T-helper 2 cell treated with Interferon-gamma antibody and Interleukin-4, amounts not matched to agents 100 ng/mL and 5 ng/mL, for 36 hours (primary cell): Measurements from ENCODE around the gene RNF214. TPM values are rescaled to one million over a fixed set of nuclear protein-coding genes. Genes with fewer than 3 reads are reported as not detected.
"Not testable (repeated sequence)": the region's sequence is repeated elsewhere in the genome, so short reads cannot be mapped to it uniquely, and the experiment has no call there.

Source experiments
- intact Hi-C: fragments of 100-400 bp; cut with micrococcal nuclease; formaldehyde crosslinking; loops from one replicate; pipeline ENCODE4 v1.15.1; 2023
- total RNA-seq: library from RNA; stranded (reverse); gene quantifications from 2 replicates; pipeline ENCODE4 v1.2.3, GENCODE V29; 2022

RNF214 gene
- total RNA-seq, result 21.5 and 23.6 TPM in 2 replicates

- intact Hi-C loops, result loop anchor here (1.0 to 5.0 kb wide), 5 partner anchors 87 to 575 kb away; partner anchors contain the start of genes BUD13, CEP164, PAFAH1B2 and ZPR1
These were observed at the start of gene RNF214 for GRCh38 chr11:117232092-117232878. TSS of gene RNF214 (plus strand) at chr11:117232671. CDS start at chr11:117234273, 1,602 bp downstream.

GRCh38 chr11:117183178-117183577 lies 49.3 kb upstream of the RNF214 start:
- intact Hi-C loops, result not testable (repeated sequence)

- intact Hi-C loops, result no loop called here
These were observed 48.6 kb upstream of the RNF214 start for GRCh38 chr11:117183724-117184349.

GRCh38 chr11:117185736-117186430 lies 46.6 kb upstream of the RNF214 start:
- intact Hi-C loops, result no loop called here

- intact Hi-C loops, result no loop called here
These were observed 46.1 kb upstream of the RNF214 start for GRCh38 chr11:117186431-117186761.

GRCh38 chr11:117187007-117187406 lies 45.5 kb upstream of the RNF214 start:
- intact Hi-C loops, result no loop called here

- intact Hi-C loops, result no loop called here
These were observed 45.1 kb upstream of the RNF214 start for GRCh38 chr11:117187428-117187798.

- intact Hi-C loops, result no loop called here
These were observed 44.5 kb upstream of the RNF214 start for GRCh38 chr11:117187799-117188481.

- intact Hi-C loops, result no loop called here
These were observed 43.8 kb upstream of the RNF214 start for GRCh38 chr11:117188620-117189081.

- intact Hi-C loops, result no loop called here
These were observed 43.1 kb upstream of the RNF214 start for GRCh38 chr11:117189191-117189940.

- intact Hi-C loops, result no loop called here
These were observed 42.4 kb upstream of the RNF214 start for GRCh38 chr11:117189941-117190544.

- intact Hi-C loops, result no loop called here
These were observed 40.6 kb upstream of the RNF214 start for GRCh38 chr11:117191680-117192400.

- intact Hi-C loops, result no loop called here
These were observed 40.0 kb upstream of the RNF214 start for GRCh38 chr11:117192401-117192875.

- intact Hi-C loops, result no loop called here
These were observed 39.1 kb upstream of the RNF214 start for GRCh38 chr11:117193130-117194020.

GRCh38 chr11:117194267-117194666 lies 38.2 kb upstream of the RNF214 start:
- intact Hi-C loops, result no loop called here

- intact Hi-C loops, result no loop called here
These were observed 37.2 kb upstream of the RNF214 start for GRCh38 chr11:117195258-117195657.

- intact Hi-C loops, result no loop called here
These were observed 36.7 kb upstream of the RNF214 start for GRCh38 chr11:117195761-117196160.

- intact Hi-C loops, result no loop called here
These were observed 35.5 kb upstream of the RNF214 start for GRCh38 chr11:117197006-117197405.
